ENCODE results near the gene ABCB7.

ABCB7 gene

DNA sequence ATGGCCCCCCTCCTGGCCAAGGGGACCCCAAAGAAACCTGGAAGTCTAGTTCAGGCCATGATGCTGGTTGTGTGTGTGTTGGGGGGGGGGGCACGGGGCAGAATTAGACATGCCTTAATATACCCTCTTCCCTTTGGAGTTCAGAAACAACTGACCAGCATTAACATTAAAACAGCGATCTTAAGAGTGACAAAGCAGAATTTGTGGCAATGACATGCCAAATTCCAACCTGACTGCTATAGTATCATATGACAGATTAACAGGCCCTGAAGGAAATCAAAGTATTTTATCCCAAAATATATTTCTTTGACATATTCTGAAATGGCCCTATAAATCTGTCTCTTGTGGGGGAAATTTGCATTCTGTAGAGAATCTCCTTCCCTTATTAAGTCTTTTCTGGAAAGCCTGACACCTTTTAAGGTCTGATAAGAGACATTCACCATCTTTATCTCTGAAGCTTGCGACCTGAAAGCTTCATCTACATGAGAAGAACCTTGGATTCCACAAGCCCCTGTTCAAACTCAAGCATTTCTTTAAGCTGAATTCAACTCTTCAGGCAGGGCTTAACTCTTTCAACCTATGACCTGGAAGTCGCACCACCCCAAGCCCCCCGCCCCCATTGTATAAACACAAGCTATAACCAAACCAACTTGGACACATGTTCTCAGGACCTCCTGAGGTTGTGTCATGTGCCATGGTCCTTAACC is 40.2 kb downstream of the ABCB7 start:
- H3K4me3 ChIP-seq (ENCODE audit: low read depth, low read length), result no peak overlapping the region
- no peak for DNase-seq (ENCODE audit: low read depth)
- TF ChIP-seq, protein P1, sequence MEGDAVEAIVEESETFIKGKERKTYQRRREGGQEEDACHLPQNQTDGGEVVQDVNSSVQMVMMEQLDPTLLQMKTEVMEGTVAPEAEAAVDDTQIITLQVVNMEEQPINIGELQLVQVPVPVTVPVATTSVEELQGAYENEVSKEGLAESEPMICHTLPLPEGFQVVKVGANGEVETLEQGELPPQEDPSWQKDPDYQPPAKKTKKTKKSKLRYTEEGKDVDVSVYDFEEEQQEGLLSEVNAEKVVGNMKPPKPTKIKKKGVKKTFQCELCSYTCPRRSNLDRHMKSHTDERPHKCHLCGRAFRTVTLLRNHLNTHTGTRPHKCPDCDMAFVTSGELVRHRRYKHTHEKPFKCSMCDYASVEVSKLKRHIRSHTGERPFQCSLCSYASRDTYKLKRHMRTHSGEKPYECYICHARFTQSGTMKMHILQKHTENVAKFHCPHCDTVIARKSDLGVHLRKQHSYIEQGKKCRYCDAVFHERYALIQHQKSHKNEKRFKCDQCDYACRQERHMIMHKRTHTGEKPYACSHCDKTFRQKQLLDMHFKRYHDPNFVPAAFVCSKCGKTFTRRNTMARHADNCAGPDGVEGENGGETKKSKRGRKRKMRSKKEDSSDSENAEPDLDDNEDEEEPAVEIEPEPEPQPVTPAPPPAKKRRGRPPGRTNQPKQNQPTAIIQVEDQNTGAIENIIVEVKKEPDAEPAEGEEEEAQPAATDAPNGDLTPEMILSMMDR (IDR thresholded peaks at IDR 0.05; ENCODE audit: control insufficient read depth, extremely low read depth, insufficient read depth), result no peak

DNA sequence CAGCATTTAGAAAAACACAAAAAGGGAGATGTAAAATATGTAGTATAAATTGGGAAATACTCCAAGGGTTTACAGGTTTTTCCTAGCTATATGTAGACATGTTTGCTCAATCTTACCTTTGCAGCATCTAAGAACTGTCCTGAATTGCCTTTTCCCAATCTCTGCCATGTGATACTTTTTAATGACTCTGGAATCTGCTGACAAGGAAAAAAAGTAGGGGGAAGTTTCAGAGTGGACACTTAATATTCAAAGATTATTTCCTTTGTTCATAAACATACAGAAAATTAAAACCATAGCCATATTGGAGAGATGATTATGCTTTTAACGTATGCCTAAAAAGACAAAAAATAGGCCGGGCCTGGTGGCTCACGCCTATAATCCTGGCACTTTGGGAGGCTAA is 41.4 kb downstream of the ABCB7 start:
- DNase-seq (ENCODE audit: low read depth), result no peak
- H3K4me3 ChIP-seq (ENCODE audit: low read depth, low read length), result no peak overlapping the region
- TF ChIP-seq, protein P1 (IDR thresholded peaks at IDR 0.05; ENCODE audit: control insufficient read depth, extremely low read depth, insufficient read depth), result no peak

DNA sequence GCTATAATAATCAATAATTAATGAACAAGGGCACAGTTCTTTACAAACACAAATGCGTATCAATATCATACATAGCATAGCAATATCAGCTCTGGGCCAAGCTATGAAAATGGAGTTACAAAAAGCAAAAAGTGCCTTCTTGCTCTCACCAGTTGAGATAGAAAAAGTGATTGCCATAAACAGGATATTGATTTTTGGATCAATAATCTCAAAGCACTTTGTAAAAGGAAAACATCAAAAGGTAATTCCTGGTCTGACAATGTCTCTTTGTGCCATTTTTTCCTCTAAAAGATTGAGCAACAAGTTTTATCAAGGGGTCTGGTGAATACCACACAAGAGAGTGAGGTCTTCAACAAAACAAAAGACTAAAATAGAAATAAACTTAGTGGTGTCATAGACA is 42.4 kb downstream of the ABCB7 start:
- DNase-seq (ENCODE audit: low read depth), result no peak
- TF ChIP-seq, protein P1 (IDR thresholded peaks at IDR 0.05; ENCODE audit: control insufficient read depth, extremely low read depth, insufficient read depth), result no peak
- H3K4me3 ChIP-seq (ENCODE audit: low read depth, low read length), result no peak overlapping the region

- TF ChIP-seq, protein P1 (IDR thresholded peaks at IDR 0.05; ENCODE audit: control insufficient read depth, extremely low read depth, insufficient read depth), result no peak
Measured at GRCh38 chrX:75107863-75108509, 48.1 kb downstream of the ABCB7 start.

DNA sequence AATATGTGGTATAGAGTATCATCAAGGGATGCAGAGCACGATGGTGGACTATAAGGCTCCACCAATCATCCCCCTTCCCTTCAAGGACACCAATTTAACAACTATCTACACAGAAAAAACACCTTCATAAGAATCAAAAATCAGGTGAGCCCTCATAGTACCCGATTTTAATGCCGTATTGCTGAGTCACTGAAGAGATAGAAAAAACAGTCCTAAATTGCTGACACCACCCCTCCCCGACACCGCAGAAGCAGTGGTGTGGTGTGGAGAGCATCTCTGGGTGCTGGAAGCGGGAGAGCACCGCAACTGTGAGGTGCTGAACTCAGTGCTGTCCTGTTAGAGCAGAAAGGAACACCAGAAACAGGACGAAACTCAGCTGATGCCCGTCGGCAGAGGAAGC is 49.3 kb downstream of the ABCB7 start:
- TF ChIP-seq, protein P1 (IDR thresholded peaks at IDR 0.05; ENCODE audit: control insufficient read depth, extremely low read depth, insufficient read depth), result no peak
- DNase-seq (ENCODE audit: low read depth), result no peak
- H3K4me3 ChIP-seq (ENCODE audit: low read depth, low read length), result no peak overlapping the region

More at GRCh38 chrX:75107863-75108509, 48.1 kb downstream of the ABCB7 start:
- no peak overlapping the region for H3K4me3 ChIP-seq (ENCODE audit: low read depth, low read length)
- DNase-seq (ENCODE audit: low read depth), result no peak

- TF ChIP-seq, protein P1 (IDR thresholded peaks at IDR 0.05; ENCODE audit: control insufficient read depth, extremely low read depth, insufficient read depth), result no peak
- no peak for DNase-seq (ENCODE audit: low read depth)
Measured at GRCh38 chrX:75096331-75096730, 59.8 kb downstream of the ABCB7 start.

More at GRCh38 chrX:75096331-75096730, 59.8 kb downstream of the ABCB7 start:
- H3K4me3 ChIP-seq (ENCODE audit: low read depth, low read length), result no peak overlapping the region

Data from LNCaP clone FGC (cell line).